AG09309 (cell line): ENCODE data around the gene TMEM245.

Experiments
- DNase-seq: peaks from one replicate; pipeline ENCODE4 v3.0.0-alpha.2; 2010; ENCODE audit warnings: low read depth
- H3K4me3 ChIP-seq: 2 replicates; pipeline ENCODE4 v1.5.1; 2011; ENCODE audit warnings: mild to moderate bottlenecking, low read depth, low read length, moderate library complexity; ENCODE audit not compliant: control insufficient read depth
- TF ChIP-seq, protein P1 (sequence below): IDR thresholded peaks from 2 replicates; pipeline ENCODE4 v1.5.1; 2011; ENCODE audit warnings: mild to moderate bottlenecking, low read depth, low read length, inconsistent platforms; ENCODE audit not compliant: insufficient read depth, control insufficient read depth; ENCODE audit errors: missing control alignments

Gene TMEM245

DNA sequence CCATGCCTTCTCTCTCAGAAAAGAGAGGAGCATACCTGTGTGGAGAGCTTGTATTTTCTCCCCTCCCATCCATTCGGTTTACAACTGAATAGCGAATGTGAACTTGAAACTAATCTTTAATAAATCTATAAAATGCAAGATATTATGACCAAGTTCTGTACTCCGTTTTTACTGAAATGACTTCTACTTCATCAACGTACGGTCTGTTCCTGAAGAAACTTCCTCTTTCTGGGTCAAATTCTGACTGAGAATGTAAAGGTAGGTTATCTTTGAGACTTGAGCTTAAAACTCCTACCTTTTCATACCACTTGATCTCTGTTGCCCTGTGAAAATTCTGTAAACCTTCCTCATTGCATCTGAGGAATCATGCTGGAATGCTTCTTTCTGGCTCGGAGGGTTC lies 102.3 kb downstream of the TMEM245 start:
- no peak overlapping the region for H3K4me3 ChIP-seq
- TF ChIP-seq, protein P1, sequence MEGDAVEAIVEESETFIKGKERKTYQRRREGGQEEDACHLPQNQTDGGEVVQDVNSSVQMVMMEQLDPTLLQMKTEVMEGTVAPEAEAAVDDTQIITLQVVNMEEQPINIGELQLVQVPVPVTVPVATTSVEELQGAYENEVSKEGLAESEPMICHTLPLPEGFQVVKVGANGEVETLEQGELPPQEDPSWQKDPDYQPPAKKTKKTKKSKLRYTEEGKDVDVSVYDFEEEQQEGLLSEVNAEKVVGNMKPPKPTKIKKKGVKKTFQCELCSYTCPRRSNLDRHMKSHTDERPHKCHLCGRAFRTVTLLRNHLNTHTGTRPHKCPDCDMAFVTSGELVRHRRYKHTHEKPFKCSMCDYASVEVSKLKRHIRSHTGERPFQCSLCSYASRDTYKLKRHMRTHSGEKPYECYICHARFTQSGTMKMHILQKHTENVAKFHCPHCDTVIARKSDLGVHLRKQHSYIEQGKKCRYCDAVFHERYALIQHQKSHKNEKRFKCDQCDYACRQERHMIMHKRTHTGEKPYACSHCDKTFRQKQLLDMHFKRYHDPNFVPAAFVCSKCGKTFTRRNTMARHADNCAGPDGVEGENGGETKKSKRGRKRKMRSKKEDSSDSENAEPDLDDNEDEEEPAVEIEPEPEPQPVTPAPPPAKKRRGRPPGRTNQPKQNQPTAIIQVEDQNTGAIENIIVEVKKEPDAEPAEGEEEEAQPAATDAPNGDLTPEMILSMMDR: no peak
- DNase-seq: no peak

DNA sequence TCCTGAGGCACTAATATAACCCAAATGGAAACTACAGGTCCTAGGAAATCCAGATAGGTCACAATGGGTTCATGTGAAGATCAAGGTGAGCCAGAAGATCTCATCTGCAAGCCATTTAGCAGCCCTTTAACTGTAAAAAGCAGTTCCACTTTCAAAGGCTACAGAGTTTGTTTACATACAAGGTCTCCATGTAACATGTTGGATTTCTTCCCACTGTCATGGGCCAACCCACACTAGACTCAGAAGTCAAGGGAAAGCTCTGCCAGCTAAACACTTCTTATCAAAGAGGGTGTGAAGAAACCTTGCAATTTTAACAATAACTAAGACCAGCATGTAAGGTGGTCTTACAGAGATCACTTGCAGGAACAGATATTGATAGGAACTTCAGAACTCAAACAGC lies 102.7 kb downstream of the TMEM245 start:
- TF ChIP-seq, protein P1: no peak
- H3K4me3 ChIP-seq: no peak overlapping the region
- DNase-seq: no peak

DNA sequence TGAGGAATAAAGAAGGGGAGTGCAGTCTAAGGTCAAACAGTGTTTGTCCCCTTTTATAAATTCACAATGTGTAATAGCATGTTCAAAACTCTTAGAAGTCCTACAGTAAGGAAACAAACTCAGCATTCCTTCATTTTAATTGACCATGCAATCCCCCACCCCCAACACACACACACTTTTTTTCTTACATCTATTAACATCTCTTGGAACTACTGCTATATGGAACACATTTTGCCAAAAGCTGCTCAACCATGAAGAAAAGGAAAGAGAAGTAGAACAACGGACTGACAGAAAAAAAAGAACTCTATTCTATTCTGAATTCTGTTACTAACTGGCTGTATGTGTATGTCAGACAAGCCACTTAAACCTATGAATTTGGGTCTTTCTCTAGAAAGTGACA lies 103.6 kb downstream of the TMEM245 start:
- no peak for DNase-seq
- no peak overlapping the region for H3K4me3 ChIP-seq

DNA sequence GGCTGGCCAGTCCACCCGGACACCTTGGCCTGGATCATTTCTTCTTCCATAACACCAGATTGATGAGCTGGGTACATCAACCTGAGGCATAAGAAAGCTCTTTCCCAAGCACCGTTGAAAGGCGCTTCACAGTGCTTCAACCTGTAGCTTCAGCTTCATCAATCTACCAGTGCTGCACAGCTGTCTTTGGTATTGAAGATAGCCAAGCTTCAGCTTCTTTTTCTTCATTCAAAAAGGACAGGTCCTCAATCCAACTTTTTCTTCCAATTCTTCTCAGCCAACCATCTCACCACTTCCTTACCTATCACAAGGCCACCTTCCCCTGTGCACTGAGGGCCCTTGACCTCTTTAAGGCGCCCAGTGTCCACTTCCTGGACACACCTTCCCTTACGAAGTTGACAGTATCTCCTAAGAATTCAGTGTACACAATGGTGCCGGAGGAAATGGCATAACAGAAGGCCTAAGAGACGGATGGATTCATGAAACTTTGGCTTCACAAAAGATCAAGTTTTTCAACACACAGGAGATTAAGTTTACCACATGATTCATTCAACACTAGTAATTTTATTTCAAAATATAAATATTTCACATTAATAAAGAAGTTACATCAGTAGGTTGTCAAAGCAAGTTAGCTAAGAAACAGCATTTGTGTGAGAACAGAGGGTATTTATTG lies 105.0 kb downstream of the TMEM245 start:
- H3K4me3 ChIP-seq: no peak overlapping the region
- TF ChIP-seq, protein P1: no peak
- no peak for DNase-seq

More for the DNA sequence above, 103.6 kb downstream of the TMEM245 start:
- TF ChIP-seq, protein P1: no peak

DNA sequence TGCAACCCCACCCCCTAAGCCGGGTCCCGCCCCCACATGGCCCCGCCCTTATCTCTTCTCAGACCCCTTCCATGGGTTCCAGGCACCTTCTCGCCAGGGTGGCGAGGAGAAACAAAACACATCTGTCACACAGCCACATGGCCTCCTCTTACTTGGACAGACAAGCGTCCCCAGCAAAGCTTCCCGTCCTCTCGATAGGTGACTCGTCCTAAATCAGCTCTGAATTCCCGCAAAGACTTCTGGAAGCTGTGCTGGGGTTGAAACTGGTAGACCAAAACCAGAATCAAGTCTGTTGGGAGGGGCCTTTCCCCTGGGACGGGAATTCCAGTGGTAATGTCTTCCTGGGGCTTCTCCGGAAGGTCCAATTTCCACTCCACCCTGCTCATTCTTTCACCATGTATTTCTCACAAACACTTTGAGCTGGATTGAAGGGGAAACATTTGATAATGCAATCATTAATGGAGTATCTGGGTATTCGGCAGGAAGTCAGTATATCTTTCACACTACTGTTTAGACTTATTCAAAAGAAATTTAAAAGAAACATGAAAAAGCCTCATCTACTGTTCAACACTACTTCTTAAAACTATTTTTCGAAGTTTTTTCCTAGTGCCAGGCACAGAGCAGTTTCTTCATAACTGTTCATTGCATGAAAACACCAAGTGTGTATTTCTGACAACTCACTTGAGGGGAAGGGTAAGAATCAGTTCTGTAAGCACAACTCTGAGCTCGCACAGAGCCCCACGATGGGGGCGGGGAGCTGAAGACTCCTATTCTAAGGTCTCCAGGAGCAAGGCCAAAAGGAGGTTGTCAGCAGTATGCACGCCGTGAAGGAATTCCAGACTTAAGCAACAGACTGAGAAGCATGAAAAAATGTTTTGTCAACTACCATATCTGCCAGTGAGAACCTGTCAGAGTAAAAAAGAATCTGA lies 105.8 kb downstream of the TMEM245 start:
- H3K4me3 ChIP-seq: peak overlapping the region; percentile 81
- DNase-seq: peak; percentile 45
- TF ChIP-seq, protein P1: no peak

DNA sequence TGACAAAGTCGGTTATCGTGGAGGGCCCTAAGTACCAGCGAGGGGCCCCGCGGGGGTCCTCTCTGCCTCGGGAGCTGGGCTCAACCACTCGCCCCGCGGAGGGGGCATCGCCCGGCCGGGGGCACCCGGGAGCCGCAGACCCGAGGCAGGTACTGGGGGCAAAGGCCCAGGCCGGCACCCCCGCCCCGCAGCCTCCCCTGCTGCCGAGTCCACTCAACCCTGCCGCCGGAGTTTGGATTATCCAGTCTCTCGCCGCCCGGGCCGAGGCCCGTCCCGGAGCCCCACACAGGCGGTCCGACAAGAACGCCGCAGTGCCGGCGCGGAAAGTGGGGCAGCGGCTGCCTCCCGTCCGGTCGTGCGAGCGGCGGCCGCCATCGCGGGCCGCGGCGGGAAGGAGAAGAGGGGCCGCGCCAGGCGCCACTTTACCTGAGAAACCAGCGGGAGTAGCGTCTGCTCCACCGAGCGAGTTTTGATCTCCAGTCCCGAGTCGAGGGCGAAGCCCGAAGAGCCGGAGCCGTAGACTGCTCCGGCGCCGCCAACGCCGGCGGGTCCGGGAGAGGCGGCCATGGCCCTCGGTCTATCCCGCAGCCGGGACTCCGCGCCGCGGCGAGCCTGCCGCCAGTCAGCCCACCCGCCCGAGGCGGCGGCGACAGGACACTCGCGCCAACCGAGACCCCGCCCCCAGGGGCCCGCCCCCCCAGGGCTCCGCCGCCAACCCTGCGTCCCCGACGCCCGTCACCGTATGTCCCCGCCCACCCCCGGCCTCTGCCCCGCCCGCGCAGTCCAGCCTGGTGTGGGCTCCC lies 106.7 kb downstream of the TMEM245 start, which contains the start of gene CTNNAL1:
Gene CTNNAL1 (minus strand): TSS at position 624 of the 803 bp plus-strand sequence. CDS start 57 bp downstream, at position 567.
- peak within 1 kb of the TSS; percentile 81 for H3K4me3 ChIP-seq
- TF ChIP-seq, protein P1: no peak
- no peak for DNase-seq
